Muscle of leg (tissue), 11 donors: ENCODE results near the gene FN1. TPM values are rescaled to one million over a fixed set of nuclear protein-coding genes. Genes with fewer than 3 reads are reported as not detected.

Source experiments
- DNase-seq: peaks from one replicate; pipeline ENCODE4 v3.0.0; 2013
- H3K27ac ChIP-seq: one replicate; pipeline ENCODE4 v1.5.1; 2013; ENCODE audit warnings: mild to moderate bottlenecking, low read length, control low read depth
- H3K27me3 ChIP-seq: one replicate; pipeline ENCODE4 v1.6.1; 2013; ENCODE audit warnings: low read length; ENCODE audit not compliant: control insufficient read depth, insufficient read depth
- H3K36me3 ChIP-seq: one replicate; pipeline ENCODE4 v1.6.1; 2013; ENCODE audit warnings: low read length; ENCODE audit not compliant: control insufficient read depth, insufficient read depth
- H3K4me1 ChIP-seq: one replicate; pipeline ENCODE4 v1.6.1; 2013; ENCODE audit warnings: low read length; ENCODE audit not compliant: control insufficient read depth, insufficient read depth
- H3K4me3 ChIP-seq: one replicate; pipeline ENCODE4 v1.5.1; 2013; ENCODE audit warnings: low read length, control low read depth
- H3K9me3 ChIP-seq: replicated peaks from 2 replicates; pipeline ENCODE4 v1.6.1; 2013; ENCODE audit warnings: low read depth, low read length; ENCODE audit not compliant: control insufficient read depth
- WGBS: methylation state at CpG from one replicate; pipeline ENCODE4 v1.1.5; 2013; ENCODE audit warnings: missing lambda C conversion rate; ENCODE audit not compliant: insufficient coverage; 5-methylcytosine and 5-hydroxymethylcytosine counted together
- polyA plus RNA-seq, 8 donors: library from polyadenylated mRNA; unstranded; fragments of 120-200 nt; gene quantifications; one replicate each; pipeline versions ENCODE4 v1.2.1 to v1.2.3, GENCODE V29; 2013; ENCODE audit warnings: inconsistent platforms in 1 of 8, low replicate concordance in 1 of 8; ENCODE audit not compliant: insufficient read length in 8 of 8, insufficient read depth in 1 of 8
- total RNA-seq: library from RNA; stranded (reverse); fragments of 120-200 nt; gene quantifications from one replicate; pipeline ENCODE4 v1.2.4, GENCODE V29; 2013

The FN1 gene
- total and polyA plus RNA-seq, 9 donors, result 335 to 1,030 (median 518) TPM

DNA sequence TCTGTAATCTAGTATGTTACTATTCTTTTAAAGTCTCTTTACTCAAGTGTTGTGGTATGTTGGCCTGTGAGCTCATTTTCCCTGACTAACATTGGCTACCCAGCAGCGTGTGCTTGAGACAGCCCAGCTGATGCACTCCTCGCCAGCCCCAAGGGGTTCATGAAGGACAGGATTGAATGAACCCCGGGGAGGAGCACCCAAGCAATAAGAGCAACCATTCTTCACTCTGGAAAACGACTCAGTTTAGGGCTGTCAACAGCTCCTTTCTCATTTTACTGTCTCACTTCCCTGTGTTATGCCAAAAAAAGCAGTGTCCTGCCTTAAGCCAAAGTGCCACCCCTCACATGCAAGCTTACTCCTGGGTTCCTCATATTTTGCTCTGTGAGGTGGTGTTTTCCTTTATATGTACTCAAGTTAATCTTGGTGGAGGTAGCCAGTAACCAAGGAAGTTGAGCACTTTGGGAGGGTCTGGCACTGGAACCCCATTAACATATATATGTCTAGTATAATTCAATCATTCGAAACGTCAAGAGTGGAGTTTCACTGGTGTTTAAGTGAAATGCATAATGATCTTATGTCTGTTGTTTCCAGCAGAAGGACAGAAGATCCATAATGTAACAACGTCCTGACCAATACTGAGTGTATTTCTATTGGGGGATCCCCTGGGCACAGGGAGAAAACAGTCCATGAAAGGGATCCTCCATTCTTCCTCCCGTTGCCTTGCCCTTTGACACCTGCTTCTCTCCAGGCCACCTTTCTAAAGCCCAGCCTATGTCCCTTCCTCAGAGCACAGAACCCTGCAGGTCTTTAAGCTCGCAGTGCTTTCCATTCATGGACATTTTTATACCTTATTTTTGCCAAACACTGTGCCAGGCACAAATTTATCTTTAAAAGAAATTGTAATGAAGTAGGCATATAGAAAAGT lies 80.8 kb downstream of the FN1 start:
- H3K9me3 ChIP-seq, result no peaks in the 10 kb centered on the region
- peaks cover 12% of the 10 kb centered on the region for H3K36me3 ChIP-seq
- H3K4me3 ChIP-seq, result no peak overlapping the region
- H3K27ac ChIP-seq, result no peak overlapping the region
- no peak for DNase-seq
- no peaks in the 10 kb centered on the region for H3K4me1 ChIP-seq
- 86% methylated on average over 8 of the region's 9 CpGs for WGBS
- no peaks in the 10 kb centered on the region for H3K27me3 ChIP-seq

DNA sequence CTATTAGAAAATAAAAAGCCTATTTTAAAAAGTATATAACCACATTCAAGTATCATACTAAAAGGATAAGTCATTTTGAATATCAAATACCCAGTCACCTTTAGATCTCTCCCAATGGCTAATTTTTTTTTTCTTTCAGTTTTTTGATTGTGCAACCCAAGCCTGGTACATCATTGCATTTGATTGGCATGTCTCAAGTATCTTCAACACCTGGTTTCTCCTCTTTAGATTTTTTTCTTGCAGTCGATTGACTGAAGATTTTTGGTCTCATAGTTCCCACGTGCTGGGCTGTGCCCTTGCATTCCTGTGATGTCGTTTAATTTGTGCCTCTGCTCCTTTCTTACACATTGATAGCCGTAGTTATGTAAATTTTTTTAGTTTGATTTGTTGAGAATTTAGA lies 83.3 kb downstream of the FN1 start:
- no peaks in the 10 kb centered on the region for H3K27me3 ChIP-seq
- no peak overlapping the region for H3K27ac ChIP-seq
- 80% methylated on average over 1 of the region's 4 CpGs for WGBS
- no peak for DNase-seq
- H3K4me3 ChIP-seq, result no peak overlapping the region
- H3K4me1 ChIP-seq, result no peaks in the 10 kb centered on the region
- H3K36me3 ChIP-seq, result peaks cover 16% of the 10 kb centered on the region
- no peaks in the 10 kb centered on the region for H3K9me3 ChIP-seq

DNA sequence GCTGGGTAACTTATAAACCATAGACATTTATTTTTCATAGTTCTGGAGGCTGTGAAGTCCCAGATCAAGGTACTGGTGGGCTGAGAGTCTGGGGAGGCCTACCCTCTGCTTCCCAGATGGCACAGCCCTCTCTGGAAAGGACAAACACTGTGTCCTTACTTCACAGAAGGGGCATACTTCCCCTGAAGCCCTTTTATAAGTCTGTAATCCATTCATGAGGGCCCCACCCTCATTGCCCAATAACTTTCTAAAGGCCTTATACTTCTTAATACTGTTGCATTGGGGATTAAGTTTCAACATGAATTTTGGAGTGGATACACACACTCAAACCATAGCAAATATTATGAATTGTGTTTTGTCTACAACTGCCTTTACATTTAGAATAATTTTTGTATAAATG lies 88.0 kb downstream of the FN1 start:
- H3K27ac ChIP-seq, result no peak overlapping the region
- H3K9me3 ChIP-seq, result no peaks in the 10 kb centered on the region
- DNase-seq, result no peak
- H3K4me1 ChIP-seq, result no peaks in the 10 kb centered on the region
- no peaks in the 10 kb centered on the region for H3K27me3 ChIP-seq
- no peak overlapping the region for H3K4me3 ChIP-seq
- peaks cover 41% of the 10 kb centered on the region for H3K36me3 ChIP-seq

DNA sequence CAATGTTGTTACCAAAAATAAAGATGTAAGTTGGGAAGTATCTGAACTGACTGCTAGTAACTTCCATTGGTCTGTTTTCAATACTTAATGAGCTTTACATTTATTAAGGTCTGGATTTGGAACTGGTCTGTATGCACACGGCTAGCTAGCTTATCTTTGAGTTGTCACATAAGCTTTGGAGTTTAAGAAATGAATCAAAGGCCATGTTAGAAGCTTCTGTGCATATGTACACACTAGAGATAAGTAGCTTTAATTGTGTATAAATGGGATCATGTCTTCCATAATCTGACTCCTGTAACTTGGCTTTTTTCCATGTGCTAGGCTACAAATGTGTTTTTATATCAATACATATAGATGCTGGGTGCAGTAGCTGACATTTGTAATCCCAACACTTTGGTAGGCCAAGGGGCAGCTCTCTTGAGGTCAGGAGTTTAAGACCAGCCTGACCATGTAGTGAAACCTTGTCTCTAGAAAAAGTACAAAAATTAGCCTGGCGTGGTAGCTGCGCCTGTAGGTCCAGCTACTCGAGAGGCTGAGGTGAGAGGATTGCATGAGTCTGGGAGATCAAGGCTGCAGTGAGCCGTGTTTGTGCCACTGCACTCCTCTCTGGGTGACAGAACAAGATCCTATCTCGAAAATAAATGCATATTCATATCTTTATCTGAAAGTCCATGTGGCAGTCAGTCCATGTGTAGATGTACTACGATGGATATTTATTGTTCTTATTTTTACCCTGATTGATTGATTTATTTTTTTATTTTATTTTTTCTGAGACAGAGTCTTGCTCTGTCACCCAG lies 96.8 kb downstream of the FN1 start:
- H3K9me3 ChIP-seq, result no peaks in the 10 kb centered on the region
- peaks cover 18% of the 10 kb centered on the region for H3K36me3 ChIP-seq
- no peaks in the 10 kb centered on the region for H3K27me3 ChIP-seq
- no peak overlapping the region for H3K4me3 ChIP-seq
- WGBS, result 100% methylated on average over 2 of the region's 7 CpGs
- H3K27ac ChIP-seq, result no peak overlapping the region
- no peak for DNase-seq
- no peaks in the 10 kb centered on the region for H3K4me1 ChIP-seq

DNA sequence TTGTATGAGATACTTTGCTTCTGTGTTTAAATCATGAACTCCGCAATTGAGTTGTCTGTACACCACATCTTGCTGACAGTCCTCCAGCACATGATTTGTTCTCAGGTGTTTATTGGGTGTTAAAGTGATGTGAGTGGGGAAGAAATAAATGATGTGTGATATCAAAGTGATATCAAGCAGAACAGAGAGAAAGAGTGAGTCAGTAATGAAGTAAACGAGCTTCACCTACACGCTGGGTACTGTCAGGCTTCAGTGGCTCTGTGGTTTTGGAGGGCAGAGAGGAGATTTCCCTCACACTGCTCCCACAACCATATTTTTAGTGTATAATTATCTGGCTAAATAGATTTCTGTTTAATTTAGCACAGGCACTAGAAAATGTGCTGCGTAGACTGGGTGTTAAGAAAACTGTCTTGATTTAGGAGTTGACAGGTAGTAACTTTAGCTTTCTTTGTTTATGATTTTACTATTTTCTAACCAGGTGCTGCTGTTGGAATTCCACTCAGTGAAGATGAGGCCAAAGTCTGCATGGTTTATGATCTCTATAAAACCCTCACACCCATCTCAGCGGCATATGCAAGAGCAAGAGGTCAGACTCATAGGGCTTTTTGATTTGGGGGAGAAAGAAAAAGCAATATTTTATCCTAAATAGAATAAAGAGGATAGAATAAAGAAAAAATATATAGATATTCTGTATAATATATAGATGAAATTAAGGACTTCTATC lies 102.8 kb downstream of the FN1 start:
- no peaks in the 10 kb centered on the region for H3K27me3 ChIP-seq
- DNase-seq, result no peak
- H3K4me1 ChIP-seq, result no peaks in the 10 kb centered on the region
- WGBS, result no CpG with 5 or more reads among the region's 5 CpGs
- no peak overlapping the region for H3K4me3 ChIP-seq
- H3K36me3 ChIP-seq, result peaks cover 16% of the 10 kb centered on the region
- no peak overlapping the region for H3K27ac ChIP-seq
- H3K9me3 ChIP-seq, result no peaks in the 10 kb centered on the region

DNA sequence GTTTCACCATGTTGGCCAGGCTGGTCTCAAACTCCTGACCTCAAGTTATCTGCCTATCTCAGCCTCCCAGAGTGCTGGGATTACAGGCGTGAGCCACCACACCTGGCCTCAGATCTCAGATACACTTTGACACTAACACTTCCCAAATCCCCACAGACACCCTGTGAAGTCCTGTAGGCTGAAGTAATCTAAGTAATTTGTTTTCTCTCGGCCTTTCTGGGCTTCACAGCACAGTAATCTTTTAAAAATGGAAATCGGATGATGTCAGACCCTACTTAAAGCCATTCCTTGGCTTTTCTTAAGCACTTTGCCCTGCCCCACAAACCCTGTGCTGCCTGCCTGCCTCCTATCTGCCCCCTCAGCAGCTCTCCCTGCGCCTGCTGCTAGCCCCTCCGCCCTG lies 107.8 kb downstream of the FN1 start:
- no peaks in the 10 kb centered on the region for H3K4me1 ChIP-seq
- H3K36me3 ChIP-seq, result peaks cover 27% of the 10 kb centered on the region
- no peak overlapping the region for H3K4me3 ChIP-seq
- H3K27me3 ChIP-seq, result no peaks in the 10 kb centered on the region
- no peaks in the 10 kb centered on the region for H3K9me3 ChIP-seq
- H3K27ac ChIP-seq, result no peak overlapping the region
- 98% methylated on average over 4 of the region's 5 CpGs for WGBS
- DNase-seq, result no peak

DNA sequence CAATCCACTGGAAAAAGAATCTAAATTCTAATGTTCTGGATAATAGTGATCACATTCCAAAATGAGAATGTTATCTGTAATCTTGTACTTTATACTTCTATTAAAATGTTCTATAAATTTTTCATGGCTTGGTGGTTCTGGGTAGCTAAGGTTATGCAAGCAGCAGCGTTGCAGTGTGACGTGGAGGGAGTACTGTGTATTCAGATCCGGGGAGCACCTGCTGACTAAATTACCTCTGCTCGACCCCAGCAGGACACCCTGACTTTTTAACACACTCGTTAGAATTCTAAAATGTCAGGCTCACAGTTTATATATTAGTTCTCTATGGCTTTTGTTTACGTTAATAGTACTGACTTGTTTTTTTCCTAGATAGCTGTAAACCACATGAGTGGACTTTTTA lies 111.1 kb downstream of the FN1 start:
- H3K4me1 ChIP-seq, result no peaks in the 10 kb centered on the region
- H3K9me3 ChIP-seq, result no peaks in the 10 kb centered on the region
- H3K36me3 ChIP-seq, result peaks cover 29% of the 10 kb centered on the region
- no CpG with 5 or more reads among the region's 6 CpGs for WGBS
- H3K27me3 ChIP-seq, result no peaks in the 10 kb centered on the region
- no peak overlapping the region for H3K27ac ChIP-seq
- no peak overlapping the region for H3K4me3 ChIP-seq
- DNase-seq, result no peak

DNA sequence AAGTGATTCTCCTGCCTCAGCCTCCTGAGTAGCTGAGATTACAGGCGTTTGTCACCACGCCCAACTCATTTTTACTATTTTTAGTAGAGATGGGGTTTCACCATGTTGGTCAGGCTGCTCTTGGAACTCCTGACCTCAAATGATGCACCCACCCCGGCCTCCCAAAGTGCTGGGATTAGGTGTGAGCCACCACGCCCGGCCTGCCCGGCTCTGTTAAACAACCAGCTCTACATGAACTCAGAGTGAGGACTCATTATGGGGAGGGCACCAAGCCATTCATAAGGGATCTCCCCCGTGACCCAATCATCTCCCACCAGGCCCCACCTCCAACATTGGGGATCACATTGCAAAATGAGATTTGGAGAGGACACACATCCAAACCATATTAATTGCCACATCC lies 115.2 kb downstream of the FN1 start:
- Histone ChIP-seq H3K4me1 (no peaks in the 10 kb centered on the region), H3K27ac (no peak overlapping the region), H3K9me3 (no peaks in the 10 kb centered on the region), H3K27me3 (no peaks in the 10 kb centered on the region), H3K36me3 (peaks cover 17% of the 10 kb centered on the region), H3K4me3 (no peak overlapping the region)
- DNase-seq, result no peak
- WGBS, result 90% methylated on average over 2 of the region's 7 CpGs

DNA sequence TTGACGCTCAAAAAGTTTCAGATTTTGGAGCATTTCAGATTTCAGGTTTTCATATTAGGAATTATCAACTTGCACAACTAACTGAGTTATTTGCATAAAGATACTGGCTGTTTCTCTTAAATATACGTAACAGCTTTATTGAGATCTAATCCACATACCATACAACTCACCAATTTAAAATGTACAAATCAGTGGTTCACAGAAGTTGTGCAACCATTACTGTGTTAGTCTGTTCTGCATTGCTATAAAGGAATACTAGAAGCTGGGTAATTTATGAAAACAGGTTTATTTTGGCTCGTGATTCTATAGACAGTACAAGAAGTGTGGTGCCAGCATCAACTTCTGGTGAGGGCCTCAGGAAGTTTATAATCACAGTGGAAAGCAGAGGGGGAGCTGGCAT lies 115.8 kb downstream of the FN1 start:
- WGBS, result 100% methylated on average over 1 of the region's 3 CpGs
- Histone ChIP-seq H3K36me3 (peaks cover 16% of the 10 kb centered on the region), H3K9me3 (no peaks in the 10 kb centered on the region), H3K27ac (no peak overlapping the region), H3K4me3 (no peak overlapping the region), H3K4me1 (no peaks in the 10 kb centered on the region), H3K27me3 (no peaks in the 10 kb centered on the region)
- no peak for DNase-seq

DNA sequence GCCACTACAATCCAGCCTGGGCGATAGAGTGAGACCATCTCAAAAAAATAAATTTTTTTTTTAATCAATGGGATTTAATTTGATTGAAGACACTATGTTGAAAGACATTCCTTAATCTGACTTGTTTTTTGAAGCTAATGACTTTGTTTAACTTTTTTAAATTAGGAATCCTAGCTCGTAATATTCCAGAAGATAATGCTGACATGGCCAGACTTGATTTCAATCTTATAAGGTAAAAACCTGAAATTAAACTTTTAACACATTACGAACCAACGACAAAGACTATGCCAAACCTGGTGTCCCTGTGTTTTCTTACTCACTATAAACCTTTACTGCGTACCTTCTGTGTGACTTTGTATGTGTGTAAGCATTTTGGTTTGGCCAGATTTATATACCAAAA lies 116.4 kb downstream of the FN1 start:
- no peak overlapping the region for H3K4me3 ChIP-seq
- no peaks in the 10 kb centered on the region for H3K27me3 ChIP-seq
- H3K36me3 ChIP-seq, result peaks cover 16% of the 10 kb centered on the region
- no peak overlapping the region for H3K27ac ChIP-seq
- H3K9me3 ChIP-seq, result no peaks in the 10 kb centered on the region
- DNase-seq, result no peak
- no CpG with 5 or more reads among the region's 5 CpGs for WGBS
- H3K4me1 ChIP-seq, result no peaks in the 10 kb centered on the region
